H1 (cell line): Measurements from ENCODE around the gene HIC2. TPM values are rescaled to one million over a fixed set of nuclear protein-coding genes. Genes with fewer than 3 reads are reported as not detected.
"Not testable (repeated sequence)": the region's sequence is repeated elsewhere in the genome, so short reads cannot be mapped to it uniquely, and the experiment has no call there.

ENCODE experiments used
- CTCF ChIA-PET: fragments of 300-600 bp; sonication (Branson Sonifier 250); formaldehyde crosslinking; loops from one replicate; lab custom pipeline; 2021; ENCODE audit not compliant: partially characterized antibody; lab: Charles Lee
- POLR2A ChIA-PET: fragments of 300-600 bp; sonication (Branson Sonifier 250); formaldehyde crosslinking; loops from one replicate; lab custom pipeline; 2021; ENCODE audit warnings: inconsistent platforms; ENCODE audit not compliant: partially characterized antibody; lab: Charles Lee
- DNase-seq, 2 experiments: peaks; one replicate each; pipeline versions ENCODE4 v3.0.0 to v3.0.0-alpha.2; 2010 to 2022; ENCODE audit warnings: low spot score in 2 of 2, low read depth in 1 of 2, mixed read lengths in 1 of 2
- FAIRE-seq: peaks from 2 replicates; lab custom pipeline; 2011; peaks lifted over from hg19 to GRCh38; lab: Jason Lieb, UNC
- H2AFZ ChIP-seq: 2 replicates; pipeline ENCODE4 v1.8.1; 2012; ENCODE audit warnings: low read length, inconsistent platforms
- H2AK5ac ChIP-seq: 2 replicates; pipeline ENCODE4 v1.6.1; 2013; ENCODE audit warnings: low read depth, low read length
- H2BK120ac ChIP-seq: replicated peaks from 2 replicates; pipeline ENCODE3; 2013; ENCODE audit warnings: low read depth, low read length, inconsistent platforms
- H2BK12ac ChIP-seq: 2 replicates; pipeline ENCODE4 v1.6.1; 2013; ENCODE audit warnings: low read depth, low read length
- H2BK15ac ChIP-seq: 2 replicates; pipeline ENCODE4 v1.6.1; 2013; ENCODE audit warnings: low read length
- H2BK20ac ChIP-seq: 2 replicates; pipeline ENCODE4 v1.6.1; 2013; ENCODE audit warnings: low read length
- H2BK5ac ChIP-seq: 2 replicates; pipeline ENCODE4 v1.6.1; 2013; ENCODE audit warnings: low read depth, low read length
- H3K14ac ChIP-seq: 2 replicates; pipeline ENCODE4 v1.6.1; 2013; ENCODE audit warnings: inconsistent platforms; ENCODE audit not compliant: insufficient read length
- H3K18ac ChIP-seq: 2 replicates; pipeline ENCODE4 v1.6.1; 2013; ENCODE audit warnings: low read length; ENCODE audit errors: extremely low read depth
- H3K23ac ChIP-seq: 2 replicates; pipeline ENCODE4 v1.6.1; 2013; ENCODE audit warnings: inconsistent platforms; ENCODE audit not compliant: insufficient read length
- H3K23me2 ChIP-seq: 2 replicates; pipeline ENCODE4 v1.6.1; 2013; ENCODE audit warnings: low read depth, low read length
- H3K27ac ChIP-seq: 2 replicates; pipeline ENCODE4 v1.6.1; 2011; ENCODE audit warnings: low read depth, low read length, inconsistent platforms
- H3K27me3 ChIP-seq, 4 experiments: replicated peaks in 1 of 4; 1 replicate in 1 of 4; 2 replicates in 3 of 4; pipeline versions ENCODE4 v1.6.1 to v1.8.1; 2011 to 2013; ENCODE audit warnings: low read length in 3 of 4, mild to moderate bottlenecking in 3 of 4, inconsistent platforms in 2 of 4, mixed read lengths in 2 of 4, moderate library complexity in 1 of 4; ENCODE audit not compliant: control insufficient read depth in 3 of 4, insufficient read depth in 3 of 4; ENCODE audit errors: extremely low read depth in 1 of 4
- H3K36me3 ChIP-seq, 4 experiments: 2 replicates each; pipeline versions ENCODE4 v1.6.1 to v1.8.1; 2011 to 2013; ENCODE audit warnings: mild to moderate bottlenecking in 4 of 4, low read length in 3 of 4, moderate library complexity in 2 of 4, control low read depth in 1 of 4, inconsistent platforms in 1 of 4; ENCODE audit not compliant: insufficient read depth in 4 of 4, control insufficient read depth in 2 of 4
- H3K4ac ChIP-seq: replicated peaks from 2 replicates; pipeline ENCODE3; 2013; ENCODE audit warnings: low read length, low read depth, mixed read lengths, inconsistent platforms; ENCODE audit not compliant: insufficient read length
- H3K4me1 ChIP-seq, 4 experiments: replicated peaks in 1 of 4; 1 replicate in 1 of 4; 2 replicates in 3 of 4; pipeline versions ENCODE4 v1.6.1 to v1.8.1; 2011 to 2013; ENCODE audit warnings: low read length in 3 of 4, inconsistent platforms in 2 of 4, mixed read lengths in 1 of 4; ENCODE audit not compliant: insufficient read depth in 4 of 4, control insufficient read depth in 3 of 4
- H3K4me2 ChIP-seq, 2 experiments: 2 replicates each; pipeline versions ENCODE4 v1.6.1 to v1.8.1; 2011 to 2013; ENCODE audit warnings: low read depth in 2 of 2, low read length in 2 of 2, control low read depth in 1 of 2, inconsistent platforms in 1 of 2, mild to moderate bottlenecking in 1 of 2; ENCODE audit not compliant: insufficient read depth in 1 of 2
- H3K4me3 ChIP-seq, 4 experiments: fragments of 200-600, 300-600 bp in 1 of 4; sonication (generic), shearing (Covaris generic), sonication (Bioruptor Twin) in 1 of 4; 2 replicates each; pipeline versions ENCODE4 v1.5.1 to v1.8.1; 2011 to 2016; ENCODE audit warnings: low read length in 4 of 4, low read depth in 3 of 4, control low read depth in 2 of 4, inconsistent platforms in 2 of 4, mild to moderate bottlenecking in 2 of 4, mixed read lengths in 1 of 4, moderate library complexity in 1 of 4; ENCODE audit not compliant: insufficient read depth in 2 of 4; ENCODE audit errors: extremely low read depth in 1 of 4
- H3K56ac ChIP-seq: replicated peaks from 2 replicates; pipeline ENCODE3; 2013; ENCODE audit warnings: low read depth, mild to moderate bottlenecking, mixed read lengths, low read length, inconsistent platforms; ENCODE audit not compliant: insufficient read length
- H3K79me1 ChIP-seq: 2 replicates; pipeline ENCODE4 v1.6.1; 2013; ENCODE audit warnings: low read depth, low read length, control low read depth
- H3K79me2 ChIP-seq, 2 experiments: 2 replicates each; pipeline versions ENCODE4 v1.6.1 to v1.8.1; 2012 to 2013; ENCODE audit warnings: low read length in 2 of 2, mild to moderate bottlenecking in 2 of 2, inconsistent platforms in 1 of 2; ENCODE audit not compliant: insufficient read depth in 2 of 2, control insufficient read depth in 1 of 2
- H3K9ac ChIP-seq, 4 experiments: replicated peaks in 1 of 4; 1 replicate in 1 of 4; 2 replicates in 3 of 4; pipeline versions ENCODE4 v1.6.1 to v1.8.1; 2011 to 2013; ENCODE audit warnings: low read depth in 3 of 4, low read length in 3 of 4, control low read depth in 2 of 4, mild to moderate bottlenecking in 2 of 4, moderate library complexity in 2 of 4, inconsistent platforms in 1 of 4; ENCODE audit errors: extremely low read depth in 1 of 4
- H3K9me3 ChIP-seq, 2 experiments: 2 replicates each; pipeline versions ENCODE4 v1.6.1 to v1.8.1; 2012 to 2013; ENCODE audit warnings: mild to moderate bottlenecking in 2 of 2, moderate library complexity in 2 of 2, control low read depth in 1 of 2, inconsistent platforms in 1 of 2, low read depth in 1 of 2, low read length in 1 of 2, mixed read lengths in 1 of 2; ENCODE audit not compliant: insufficient read depth in 2 of 2
- H4K20me1 ChIP-seq, 2 experiments: replicated peaks in 1 of 2; 2 replicates each; pipeline versions ENCODE3 to v1.8.1; 2011 to 2013; ENCODE audit warnings: inconsistent platforms in 2 of 2, low read length in 2 of 2, mild to moderate bottlenecking in 1 of 2; ENCODE audit not compliant: insufficient read depth in 2 of 2, control insufficient read depth in 1 of 2
- H4K5ac ChIP-seq: 2 replicates; pipeline ENCODE4 v1.6.1; 2013; ENCODE audit warnings: low read length, low read depth, mixed read lengths, inconsistent platforms; ENCODE audit not compliant: insufficient read length
- H4K8ac ChIP-seq: 2 replicates; pipeline ENCODE4 v1.8.0; 2013; ENCODE audit warnings: mild to moderate bottlenecking, moderate library complexity, low read length, inconsistent platforms; ENCODE audit not compliant: insufficient read depth; ENCODE audit errors: extremely low read depth
- H4K91ac ChIP-seq: replicated peaks from 2 replicates; pipeline ENCODE3; 2013; ENCODE audit warnings: low read length, mixed read lengths, inconsistent platforms; ENCODE audit not compliant: insufficient read length
- WGBS, 2 experiments: shearing (Covaris generic) in 1 of 2; methylation state at CpG; one replicate each; pipeline versions ENCODE4 v1.1.6 to v1.1.7; 2013 to 2015; ENCODE audit warnings: low lambda C conversion rate in 2 of 2, mixed read lengths in 2 of 2, inconsistent platforms in 1 of 2, low coverage in 1 of 2, missing lambda C conversion rate in 1 of 2; ENCODE audit not compliant: insufficient replicate concordance in 2 of 2, insufficient coverage in 1 of 2, insufficient read length in 1 of 2; ENCODE audit errors: extremely low coverage in 1 of 2, missing lambda C conversion rate in 1 of 2; 5-methylcytosine and 5-hydroxymethylcytosine counted together
- polyA plus RNA-seq, 7 experiments: library from polyadenylated mRNA; depleted of rRNA in 3 of 7; stranded (reverse) in 5 of 7; unstranded in 2 of 7; fragments of >200 nt in 5 of 7; fragments of 200-250 nt in 2 of 7; gene quantifications; 1 replicate in 5 of 7; 2 replicates in 1 of 7; 4 replicates in 1 of 7; pipeline versions ENCODE4 v1.2.1 to v1.2.3, GENCODE V29; 2011 to 2013; ENCODE audit warnings: missing spikeins in 2 of 7, mixed read lengths in 2 of 7
- total RNA-seq: library from RNA; stranded (reverse); fragmentation: NEBNext Ultra II Directional; extraction: Animal tissue kit (Norgen Biotek cat#: 25700); gene quantifications from 2 replicates; pipeline ENCODE4 v1.2.1, GENCODE V29; 2021

Gene HIC2
- total and polyA plus RNA-seq, 2 of the 8 experiments (the other 6 are each of a cell fraction or from before 2014, with no cell fraction given): 8.0 to 21.9 TPM

DNA sequence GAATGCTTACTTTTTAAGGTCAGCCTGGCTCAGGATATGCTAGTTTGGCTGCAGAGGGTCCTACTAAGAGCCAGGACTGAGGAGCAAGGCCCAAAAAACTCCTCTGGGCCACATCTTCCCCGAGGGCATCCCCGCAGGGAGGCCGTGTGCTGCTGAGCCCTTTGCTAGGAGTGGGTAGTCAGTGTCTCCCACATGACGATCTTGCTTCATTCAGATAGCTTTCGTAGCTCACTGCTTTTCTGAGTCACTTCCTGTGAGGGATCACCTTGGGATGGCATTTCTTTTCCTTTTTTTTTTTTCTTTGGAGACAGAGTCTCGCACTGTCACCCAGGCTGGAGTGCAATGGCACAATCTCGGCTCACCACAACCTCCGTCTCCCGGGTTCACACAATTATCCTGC, 27.2 kb upstream of the HIC2 start:
- CTCF ChIA-PET, H3K79me2 ChIP-seq, H3K4me1 ChIP-seq, H3K4me3 ChIP-seq, H3K56ac ChIP-seq, H3K27me3 ChIP-seq, H2BK5ac ChIP-seq, H2BK15ac ChIP-seq, H4K5ac ChIP-seq, H2BK12ac ChIP-seq, H3K27ac ChIP-seq, H3K4ac ChIP-seq, H4K20me1 ChIP-seq, H4K91ac ChIP-seq, DNase-seq, H3K9ac ChIP-seq, H3K36me3 ChIP-seq, H2AK5ac ChIP-seq, POLR2A ChIA-PET, H4K8ac ChIP-seq, H3K23ac ChIP-seq, H3K4me2 ChIP-seq, H3K79me1 ChIP-seq, H3K14ac ChIP-seq, H3K9me3 ChIP-seq, H2AFZ ChIP-seq, H2BK20ac ChIP-seq, H2BK120ac ChIP-seq, H3K18ac ChIP-seq, FAIRE-seq, H3K23me2 ChIP-seq: not testable (repeated sequence)
- no CpG with 5 or more reads among the region's 9 CpGs for WGBS, 2 experiments

DNA sequence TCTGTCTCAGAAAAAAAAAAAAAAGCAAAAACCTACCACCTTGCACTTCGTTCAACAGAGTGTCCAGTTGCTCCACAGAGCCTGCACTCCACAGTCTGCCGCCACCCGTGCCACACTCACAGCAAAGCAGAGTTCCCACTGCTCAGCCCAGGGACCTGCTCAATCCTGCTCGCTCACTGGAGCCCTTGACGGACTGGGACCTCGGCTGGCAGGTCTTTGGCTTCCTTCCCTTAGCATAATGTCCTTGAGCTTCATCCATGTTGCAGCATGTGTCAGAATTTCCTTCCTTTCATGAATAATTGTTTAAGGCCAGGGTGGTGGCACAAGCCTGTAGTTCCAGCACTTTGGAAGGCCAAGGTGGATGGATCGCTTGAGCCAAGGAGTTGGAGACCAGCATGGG, 22.6 kb upstream of the HIC2 start:
- H3K56ac ChIP-seq, H4K91ac ChIP-seq, H3K27me3 ChIP-seq, H3K4me2 ChIP-seq, POLR2A ChIA-PET, H3K9ac ChIP-seq, CTCF ChIA-PET, H3K27ac ChIP-seq, H3K79me2 ChIP-seq, H2BK15ac ChIP-seq, H2BK20ac ChIP-seq, H3K23ac ChIP-seq, H3K4me3 ChIP-seq, H4K20me1 ChIP-seq, H3K4ac ChIP-seq, H3K79me1 ChIP-seq, H3K4me1 ChIP-seq, H3K14ac ChIP-seq, H4K5ac ChIP-seq, DNase-seq, H2AFZ ChIP-seq, H4K8ac ChIP-seq, H2BK12ac ChIP-seq, H2BK120ac ChIP-seq, H2AK5ac ChIP-seq, H3K23me2 ChIP-seq, H3K18ac ChIP-seq, FAIRE-seq, H3K9me3 ChIP-seq, H2BK5ac ChIP-seq, H3K36me3 ChIP-seq: not testable (repeated sequence)
- no CpG with 5 or more reads among the region's 7 CpGs for WGBS, 2 experiments
